Sigmoid colon (tissue), 4 donors: ENCODE measurements around the gene CFAP46.

ENCODE experiments used
- EP300 ChIP-seq, 4 donors: sonication (generic); formaldehyde crosslinking; IDR thresholded peaks; one replicate each; pipeline ENCODE4 v1.6.1; 2017; ENCODE audit warnings: antibody characterized with exemption in 4 of 4
- POLR2A ChIP-seq, 2 donors: fragments of 450-650 bp; IDR thresholded peaks; one replicate each; pipeline ENCODE4 v1.6.1; 2016; ENCODE audit warnings: antibody characterized with exemption in 2 of 2, mild to moderate bottlenecking in 2 of 2, moderate library complexity in 2 of 2
- POLR2AphosphoS5 ChIP-seq, 4 donors: sonication (generic); formaldehyde crosslinking; IDR thresholded peaks; one replicate each; pipeline ENCODE4 v1.6.1; 2017; ENCODE audit warnings: antibody characterized with exemption in 4 of 4

- TF ChIP-seq POLR2AphosphoS5 (IDR thresholded peaks at IDR 0.05) (no peak), POLR2A (IDR thresholded peaks at IDR 0.05) (no peak), EP300 (IDR thresholded peaks at IDR 0.05) (no peak)
Observed at GRCh38 chr10:132880128-132880981, 62.0 kb downstream of the CFAP46 start.
